Nephron progenitor cell (in vitro differentiated cells): Measurements from ENCODE around the gene SBNO2.
A peak's percentile ranks its signal among the peaks of the same experiment; 100 is the strongest.

Source experiments
- DNase-seq: peaks from one replicate; pipeline ENCODE4 v3.0.0; 2021
- H3K27ac Mint-ChIP-seq: 2 replicates; pipeline ENCODE4 v1.8.0; 2021; ENCODE audit warnings: mild to moderate bottlenecking, moderate library complexity, mixed read lengths
- H3K27me3 Mint-ChIP-seq: 2 replicates; pipeline ENCODE4 v1.8.0; 2021; ENCODE audit warnings: mild to moderate bottlenecking, low read depth, mixed read lengths; ENCODE audit not compliant: poor library complexity
- H3K36me3 Mint-ChIP-seq: 2 replicates; pipeline ENCODE4 v1.8.0; 2021; ENCODE audit warnings: low read depth, mixed read lengths
- H3K4me1 Mint-ChIP-seq: 2 replicates; pipeline ENCODE4 v1.8.0; 2021; ENCODE audit warnings: mixed read lengths
- H3K4me3 Mint-ChIP-seq: 2 replicates; pipeline ENCODE4 v1.8.0; 2021; ENCODE audit warnings: mild to moderate bottlenecking, moderate library complexity, mixed read lengths
- H3K9me3 Mint-ChIP-seq: 2 replicates; pipeline ENCODE4 v1.8.0; 2021; ENCODE audit warnings: mild to moderate bottlenecking, moderate library complexity, mixed read lengths
- CTCF ChIP-seq: fragments of 200-600 bp; sonication (generic); IDR thresholded peaks from 2 replicates; pipeline ENCODE4 v1.5.0; 2021; ENCODE audit warnings: antibody characterized with exemption

The SBNO2 gene

GRCh38 chr19:1066251-1066747, 107.8 kb downstream of the SBNO2 start:
- no peak overlapping the region for H3K27ac Mint-ChIP-seq
- no peak overlapping the region for H3K4me3 Mint-ChIP-seq
- TF ChIP-seq CTCF: no peak
- DNase-seq: peak; percentile 44
- peaks cover 74% of the 10 kb centered on the region for H3K27me3 Mint-ChIP-seq
- no peaks in the 10 kb centered on the region for H3K9me3 Mint-ChIP-seq
- peaks cover 23% of the 10 kb centered on the region for H3K4me1 Mint-ChIP-seq
- no peaks in the 10 kb centered on the region for H3K36me3 Mint-ChIP-seq

GRCh38 chr19:1065606-1066109, 108.4 kb downstream of the SBNO2 start:
- Mint-ChIP-seq H3K9me3 (no peaks in the 10 kb centered on the region), H3K27ac (no peak overlapping the region), H3K4me1 (peaks cover 23% of the 10 kb centered on the region), H3K36me3 (no peaks in the 10 kb centered on the region), H3K4me3 (no peak overlapping the region), H3K27me3 (peaks cover 73% of the 10 kb centered on the region)
- DNase-seq: no peak
- no peak for TF ChIP-seq CTCF

GRCh38 chr19:1064661-1065605, 109.1 kb downstream of the SBNO2 start:
- TF ChIP-seq CTCF: peak; percentile 84
- DNase-seq: peak; percentile 86
- Mint-ChIP-seq H3K9me3 (no peaks in the 10 kb centered on the region), H3K4me3 (peak overlapping the region; percentile 20), H3K27me3 (peaks cover 65% of the 10 kb centered on the region), H3K4me1 (peaks cover 23% of the 10 kb centered on the region), H3K27ac (no peak overlapping the region), H3K36me3 (no peaks in the 10 kb centered on the region)

GRCh38 chr19:1063909-1064660, 110.0 kb downstream of the SBNO2 start:
- peaks cover 57% of the 10 kb centered on the region for H3K27me3 Mint-ChIP-seq
- no peaks in the 10 kb centered on the region for H3K36me3 Mint-ChIP-seq
- peak overlapping the region; percentile 20 for H3K4me3 Mint-ChIP-seq
- peaks cover 23% of the 10 kb centered on the region for H3K4me1 Mint-ChIP-seq
- H3K9me3 Mint-ChIP-seq: no peaks in the 10 kb centered on the region
- no peak for TF ChIP-seq CTCF
- H3K27ac Mint-ChIP-seq: no peak overlapping the region
- DNase-seq: peak; percentile 45

- H3K27ac Mint-ChIP-seq: no peak overlapping the region
Observed at GRCh38 chr19:1063030-1063908, 110.8 kb downstream of the SBNO2 start.

More at GRCh38 chr19:1063030-1063908, 110.8 kb downstream of the SBNO2 start:
- Mint-ChIP-seq H3K27me3 (peaks cover 49% of the 10 kb centered on the region), H3K4me3 (no peak overlapping the region), H3K36me3 (no peaks in the 10 kb centered on the region), H3K9me3 (no peaks in the 10 kb centered on the region), H3K4me1 (peaks cover 17% of the 10 kb centered on the region)
- peak; percentile 42 for DNase-seq
- TF ChIP-seq CTCF: no peak
